ENCODE results near the gene TTLL7.
"Not testable (repeated sequence)": the region's sequence is repeated elsewhere in the genome, so short reads cannot be mapped to it uniquely, and the experiment has no call there.

The TTLL7 gene

GRCh38 chr1:83996621-83997020, 2.3 kb downstream of the TTLL7 start:
- DNase-seq (ENCODE audit: low spot score), result no peak

- DNase-seq (ENCODE audit: low spot score), result no peak
Measured at GRCh38 chr1:83996191-83996590, 2.7 kb downstream of the TTLL7 start.

GRCh38 chr1:83995649-83996048, 3.3 kb downstream of the TTLL7 start:
- DNase-seq (ENCODE audit: low spot score), result no peak

GRCh38 chr1:83994111-83994510, 4.8 kb downstream of the TTLL7 start:
- DNase-seq (ENCODE audit: low spot score), result no peak

- no peak for DNase-seq (ENCODE audit: low spot score)
Measured at GRCh38 chr1:83990734-83991133, 8.2 kb downstream of the TTLL7 start.

- no peak for DNase-seq (ENCODE audit: low spot score)
Measured at GRCh38 chr1:83985048-83985447, 13.9 kb downstream of the TTLL7 start.

- not testable (repeated sequence) for DNase-seq (ENCODE audit: low spot score)
Measured at GRCh38 chr1:83983918-83984317, 15.0 kb downstream of the TTLL7 start.

GRCh38 chr1:83978056-83978455, 20.9 kb downstream of the TTLL7 start:
- DNase-seq (ENCODE audit: low spot score), result no peak

GRCh38 chr1:83976920-83977319, 22.0 kb downstream of the TTLL7 start:
- DNase-seq (ENCODE audit: low spot score), result no peak

- no peak for DNase-seq (ENCODE audit: low spot score)
Measured at GRCh38 chr1:83970802-83971201, 28.1 kb downstream of the TTLL7 start.

- no peak for DNase-seq (ENCODE audit: low spot score)
Measured at GRCh38 chr1:83970114-83970513, 28.8 kb downstream of the TTLL7 start.

GRCh38 chr1:83967336-83967735, 31.6 kb downstream of the TTLL7 start:
- DNase-seq (ENCODE audit: low spot score), result no peak

GRCh38 chr1:83964153-83964552, 34.8 kb downstream of the TTLL7 start:
- DNase-seq (ENCODE audit: low spot score), result no peak

- DNase-seq (ENCODE audit: low spot score), result no peak
Measured at GRCh38 chr1:83961571-83962295, 37.2 kb downstream of the TTLL7 start.

GRCh38 chr1:83960669-83961277, 38.2 kb downstream of the TTLL7 start:
- no peak for DNase-seq (ENCODE audit: low spot score)

- no peak for DNase-seq (ENCODE audit: low spot score)
Measured at GRCh38 chr1:83959824-83960498, 39.0 kb downstream of the TTLL7 start.

GRCh38 chr1:83958704-83959103, 40.2 kb downstream of the TTLL7 start:
- no peak for DNase-seq (ENCODE audit: low spot score)

- no peak for DNase-seq (ENCODE audit: low spot score)
Measured at GRCh38 chr1:83954166-83954823, 44.6 kb downstream of the TTLL7 start.

- DNase-seq (ENCODE audit: low spot score), result no peak
Measured at GRCh38 chr1:83950106-83950661, 48.7 kb downstream of the TTLL7 start.

GRCh38 chr1:83942914-83943313, 56.0 kb downstream of the TTLL7 start:
- no peak for DNase-seq (ENCODE audit: low spot score)

GRCh38 chr1:83934550-83934949, 64.4 kb downstream of the TTLL7 start:
- no peak for DNase-seq (ENCODE audit: low spot score)

- DNase-seq (ENCODE audit: low spot score), result no peak
Measured at GRCh38 chr1:83932693-83933092, 66.2 kb downstream of the TTLL7 start.

Measured in germinal center (tissue), 1 donor.